ENCODE data around the gene DOK7. TPM values are rescaled to one million over a fixed set of nuclear protein-coding genes. Genes with fewer than 3 reads are reported as not detected.

The DOK7 gene, protein sequence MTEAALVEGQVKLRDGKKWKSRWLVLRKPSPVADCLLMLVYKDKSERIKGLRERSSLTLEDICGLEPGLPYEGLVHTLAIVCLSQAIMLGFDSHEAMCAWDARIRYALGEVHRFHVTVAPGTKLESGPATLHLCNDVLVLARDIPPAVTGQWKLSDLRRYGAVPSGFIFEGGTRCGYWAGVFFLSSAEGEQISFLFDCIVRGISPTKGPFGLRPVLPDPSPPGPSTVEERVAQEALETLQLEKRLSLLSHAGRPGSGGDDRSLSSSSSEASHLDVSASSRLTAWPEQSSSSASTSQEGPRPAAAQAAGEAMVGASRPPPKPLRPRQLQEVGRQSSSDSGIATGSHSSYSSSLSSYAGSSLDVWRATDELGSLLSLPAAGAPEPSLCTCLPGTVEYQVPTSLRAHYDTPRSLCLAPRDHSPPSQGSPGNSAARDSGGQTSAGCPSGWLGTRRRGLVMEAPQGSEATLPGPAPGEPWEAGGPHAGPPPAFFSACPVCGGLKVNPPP
- 14.2 TPM for total RNA-seq
- 10 to 100 TPM; 11.4 to 23.9 (median 18.6) TPM for polyA plus RNA-seq (ENCODE audit: insufficient read depth in 1 of 8, insufficient read length in 8 of 8, low replicate concordance in 1 of 8)
- long read RNA-seq, donor 1, partial matches to known transcripts: 0 of 1 reads
- long read RNA-seq, donor 1, other reads (novel, unspliced or antisense): 0 of 1 reads
- long read RNA-seq, donor 2: 0 reads
- long read RNA-seq, donor 3, transcript DOK7-201 (7 exons, 2,562 nt): major isoform, 6 of 10 reads
- long read RNA-seq, donor 3, partial matches to known transcripts: 0 of 10 reads
- long read RNA-seq, donor 3, other reads (novel, unspliced or antisense): 0 of 10 reads
- long read RNA-seq, donor 4, partial matches to known transcripts: 5 of 9 reads
- long read RNA-seq, donor 4, other reads (novel, unspliced or antisense): 0 of 9 reads
- long read RNA-seq, donor 5, transcript DOK7-201 (7 exons, 2,562 nt): major isoform, 12 of 14 reads
- long read RNA-seq, donor 5, partial matches to known transcripts: 0 of 14 reads
- long read RNA-seq, donor 5, other reads (novel, unspliced or antisense): 0 of 14 reads
- long read RNA-seq, donor 6, transcript DOK7-201 (7 exons, 2,562 nt): major isoform, 6 of 16 reads
- long read RNA-seq, donor 6, partial matches to known transcripts: 9 of 16 reads
- long read RNA-seq, donor 6, other reads (novel, unspliced or antisense): 0 of 16 reads
- long read RNA-seq, donor 7, transcript DOK7-201 (7 exons, 2,562 nt): major isoform, 5 of 7 reads
- long read RNA-seq, donor 7, partial matches to known transcripts: 0 of 7 reads
- long read RNA-seq, donor 7, other reads (novel, unspliced or antisense): 0 of 7 reads
- long read RNA-seq, donor 8: 0 reads
- long read RNA-seq, donor 9, partial matches to known transcripts: 0 of 4 reads
- long read RNA-seq, donor 9, other reads (novel, unspliced or antisense): 0 of 4 reads
- long read RNA-seq, donor 10, partial matches to known transcripts: 0 of 5 reads
- long read RNA-seq, donor 10, other reads (novel, unspliced or antisense): 0 of 5 reads
- long read RNA-seq, donor 11, partial matches to known transcripts: 0 of 3 reads
- long read RNA-seq, donor 11, other reads (novel, unspliced or antisense): 0 of 3 reads

GRCh38 chr4:3462790-3463415, at the start of gene DOK7:
DOK7 (plus strand) TSS chr4:3463306; CDS start chr4:3463376, 70 bp downstream.
- H3K27me3 ChIP-seq (ENCODE audit: control insufficient read depth, insufficient read depth, low read length): peaks cover 23% of the 10 kb centered on the region
- peak; percentile 53 for DNase-seq
- peaks cover 62% of the 10 kb centered on the region for H3K4me1 ChIP-seq (ENCODE audit: control insufficient read depth, insufficient read depth, low read length)
- no peaks in the 10 kb centered on the region for H3K36me3 ChIP-seq (ENCODE audit: control insufficient read depth, insufficient read depth, low read length)
- peak within 1 kb of the TSS; percentile 63 for H3K4me3 ChIP-seq (ENCODE audit: low read length)
- 3% methylated on average over 44 of the region's 44 CpGs for WGBS (ENCODE audit: insufficient coverage)
- H3K27ac ChIP-seq (ENCODE audit: low read length): peak within 1 kb of the TSS; percentile 86
- H3K9me3 ChIP-seq (replicated peaks; ENCODE audit: control insufficient read depth, low read depth, low read length): no peaks in the 10 kb centered on the region

- Histone ChIP-seq H3K4me1 (ENCODE audit: control insufficient read depth, insufficient read depth, low read length) (peaks cover 13% of the 10 kb centered on the region), H3K27ac (ENCODE audit: low read length) (no peak overlapping the region), H3K9me3 (replicated peaks; ENCODE audit: control insufficient read depth, low read depth, low read length) (no peaks in the 10 kb centered on the region), H3K4me3 (ENCODE audit: low read length) (no peak overlapping the region), H3K27me3 (ENCODE audit: control insufficient read depth, insufficient read depth, low read length) (no peaks in the 10 kb centered on the region), H3K36me3 (ENCODE audit: control insufficient read depth, insufficient read depth, low read length) (peaks cover 24% of the 10 kb centered on the region)
- WGBS (ENCODE audit: insufficient coverage): 87% methylated on average over 28 of the region's 32 CpGs
- no peak for DNase-seq
These were observed 49.3 kb upstream of the DOK7 start for GRCh38 chr4:3413675-3414420.

GRCh38 chr4:3414421-3415279, 48.5 kb upstream of the DOK7 start:
- no peak overlapping the region for H3K4me3 ChIP-seq (ENCODE audit: low read length)
- H3K4me1 ChIP-seq (ENCODE audit: control insufficient read depth, insufficient read depth, low read length): peaks cover 13% of the 10 kb centered on the region
- H3K27ac ChIP-seq (ENCODE audit: low read length): no peak overlapping the region
- H3K9me3 ChIP-seq (replicated peaks; ENCODE audit: control insufficient read depth, low read depth, low read length): no peaks in the 10 kb centered on the region
- peak; percentile 62 for DNase-seq
- WGBS (ENCODE audit: insufficient coverage): 84% methylated on average over 20 of the region's 37 CpGs
- peaks cover 27% of the 10 kb centered on the region for H3K36me3 ChIP-seq (ENCODE audit: control insufficient read depth, insufficient read depth, low read length)
- no peaks in the 10 kb centered on the region for H3K27me3 ChIP-seq (ENCODE audit: control insufficient read depth, insufficient read depth, low read length)

DNA sequence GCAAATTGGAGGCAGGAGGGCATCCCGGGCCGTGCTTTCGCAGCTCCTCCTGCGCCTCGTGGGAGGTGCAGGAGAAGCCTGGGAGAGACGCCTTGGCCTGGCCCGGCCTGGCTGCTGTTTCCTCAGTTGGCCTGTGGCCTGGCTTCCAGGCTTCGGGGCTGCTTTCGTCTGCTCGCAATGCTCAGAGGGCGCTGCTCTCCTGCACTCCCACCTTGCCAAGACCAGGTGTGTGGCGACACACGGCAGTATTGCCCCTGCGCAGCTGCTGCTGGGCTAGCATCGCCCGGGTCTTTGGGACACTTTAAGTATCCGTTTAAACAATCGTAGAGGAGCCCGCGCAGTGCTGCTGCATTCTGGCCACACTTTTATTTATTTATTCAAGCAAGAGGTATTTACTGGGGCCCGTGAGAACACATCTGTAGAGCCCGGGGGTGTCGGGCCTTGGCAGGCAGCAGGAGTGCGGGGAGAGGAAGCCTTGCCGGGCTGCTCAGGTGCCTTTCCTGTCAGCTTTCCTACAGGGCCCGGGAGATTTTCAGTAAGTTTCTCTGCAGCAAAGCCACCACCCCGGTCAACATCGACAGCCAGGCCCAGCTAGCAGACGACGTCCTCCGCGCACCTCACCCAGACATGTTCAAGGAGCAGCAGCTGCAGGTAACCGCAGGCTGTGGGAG, 47.5 kb upstream of the DOK7 start:
- no peak overlapping the region for H3K27ac ChIP-seq (ENCODE audit: low read length)
- peaks cover 13% of the 10 kb centered on the region for H3K4me1 ChIP-seq (ENCODE audit: control insufficient read depth, insufficient read depth, low read length)
- WGBS (ENCODE audit: insufficient coverage): 62% methylated on average over 27 of the region's 33 CpGs
- H3K4me3 ChIP-seq (ENCODE audit: low read length): no peak overlapping the region
- H3K9me3 ChIP-seq (replicated peaks; ENCODE audit: control insufficient read depth, low read depth, low read length): no peaks in the 10 kb centered on the region
- no peaks in the 10 kb centered on the region for H3K27me3 ChIP-seq (ENCODE audit: control insufficient read depth, insufficient read depth, low read length)
- DNase-seq: no peak
- H3K36me3 ChIP-seq (ENCODE audit: control insufficient read depth, insufficient read depth, low read length): peaks cover 36% of the 10 kb centered on the region

DNA sequence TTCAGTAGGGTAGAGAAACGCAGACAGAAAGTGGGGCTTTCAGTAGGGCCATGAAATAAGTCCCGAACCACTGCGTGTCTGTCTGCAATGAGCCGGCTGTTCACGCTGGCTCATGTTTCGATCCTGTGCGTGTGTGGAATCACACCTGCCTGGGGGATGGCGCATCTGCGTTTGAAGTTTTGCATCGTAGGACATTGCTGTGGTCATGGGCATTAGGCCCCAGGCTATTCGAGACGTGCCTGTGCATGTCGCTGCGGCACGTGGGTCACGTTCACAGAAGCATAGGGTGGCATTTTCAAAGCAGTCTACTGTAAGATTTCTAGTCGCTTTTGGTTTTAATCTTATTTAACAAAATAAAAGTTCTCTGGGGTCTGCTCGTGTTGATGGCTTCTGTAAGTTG, 46.8 kb upstream of the DOK7 start:
- DNase-seq: no peak
- H3K4me3 ChIP-seq (ENCODE audit: low read length): no peak overlapping the region
- no peaks in the 10 kb centered on the region for H3K9me3 ChIP-seq (replicated peaks; ENCODE audit: control insufficient read depth, low read depth, low read length)
- peak overlapping the region; percentile 13 for H3K27ac ChIP-seq (ENCODE audit: low read length)
- WGBS (ENCODE audit: insufficient coverage): 77% methylated on average over 10 of the region's 18 CpGs
- H3K4me1 ChIP-seq (ENCODE audit: control insufficient read depth, insufficient read depth, low read length): peaks cover 13% of the 10 kb centered on the region
- peaks cover 38% of the 10 kb centered on the region for H3K36me3 ChIP-seq (ENCODE audit: control insufficient read depth, insufficient read depth, low read length)
- no peaks in the 10 kb centered on the region for H3K27me3 ChIP-seq (ENCODE audit: control insufficient read depth, insufficient read depth, low read length)

DNA sequence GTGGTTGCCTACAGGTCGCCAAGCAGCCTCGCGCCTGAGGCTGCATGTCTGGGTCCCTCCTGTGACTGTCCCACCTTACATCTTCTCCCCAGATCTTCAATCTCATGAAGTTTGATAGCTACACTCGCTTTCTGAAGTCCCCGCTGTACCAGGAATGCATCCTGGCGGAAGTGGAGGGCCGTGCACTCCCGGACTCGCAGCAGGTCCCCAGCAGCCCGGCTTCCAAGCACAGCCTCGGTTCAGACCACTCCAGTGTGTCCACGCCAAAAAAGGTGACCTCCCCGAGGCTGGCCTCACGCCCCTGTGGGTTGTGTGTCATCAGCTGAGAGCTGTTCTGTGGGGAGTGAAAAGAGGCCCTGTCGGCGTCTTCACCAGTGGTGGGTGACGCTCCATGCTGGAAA, 46.3 kb upstream of the DOK7 start:
- no peaks in the 10 kb centered on the region for H3K27me3 ChIP-seq (ENCODE audit: control insufficient read depth, insufficient read depth, low read length)
- 92% methylated on average over 14 of the region's 17 CpGs for WGBS (ENCODE audit: insufficient coverage)
- H3K9me3 ChIP-seq (replicated peaks; ENCODE audit: control insufficient read depth, low read depth, low read length): no peaks in the 10 kb centered on the region
- no peak overlapping the region for H3K4me3 ChIP-seq (ENCODE audit: low read length)
- peaks cover 38% of the 10 kb centered on the region for H3K36me3 ChIP-seq (ENCODE audit: control insufficient read depth, insufficient read depth, low read length)
- H3K27ac ChIP-seq (ENCODE audit: low read length): no peak overlapping the region
- peaks cover 13% of the 10 kb centered on the region for H3K4me1 ChIP-seq (ENCODE audit: control insufficient read depth, insufficient read depth, low read length)
- no peak for DNase-seq

DNA sequence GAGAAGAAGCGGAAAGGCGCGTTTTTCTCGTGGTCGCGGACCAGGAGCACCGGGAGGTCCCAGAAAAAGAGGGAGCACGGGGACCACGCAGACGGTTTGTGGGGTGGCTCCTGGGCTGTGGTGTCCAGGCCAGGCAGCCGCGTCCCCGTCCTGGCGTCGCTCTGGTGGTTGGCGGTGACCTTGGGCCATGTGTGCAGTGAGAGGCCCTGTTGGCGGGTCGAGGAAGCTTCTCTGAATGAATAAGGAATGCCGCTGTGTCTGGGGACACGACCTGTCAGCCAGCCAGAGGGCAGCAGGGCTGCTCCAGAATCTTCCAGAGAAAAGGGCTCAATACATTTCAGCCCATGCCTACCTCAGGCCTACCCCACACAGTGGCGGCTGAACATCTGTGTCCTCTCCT, 45.7 kb upstream of the DOK7 start:
- H3K27ac ChIP-seq (ENCODE audit: low read length): no peak overlapping the region
- no peak overlapping the region for H3K4me3 ChIP-seq (ENCODE audit: low read length)
- DNase-seq: no peak
- no peaks in the 10 kb centered on the region for H3K9me3 ChIP-seq (replicated peaks; ENCODE audit: control insufficient read depth, low read depth, low read length)
- 93% methylated on average over 15 of the region's 21 CpGs for WGBS (ENCODE audit: insufficient coverage)
- no peaks in the 10 kb centered on the region for H3K27me3 ChIP-seq (ENCODE audit: control insufficient read depth, insufficient read depth, low read length)
- H3K36me3 ChIP-seq (ENCODE audit: control insufficient read depth, insufficient read depth, low read length): peaks cover 43% of the 10 kb centered on the region
- H3K4me1 ChIP-seq (ENCODE audit: control insufficient read depth, insufficient read depth, low read length): peaks cover 13% of the 10 kb centered on the region

Data from muscle of leg (tissue), 16 donors.